Upper lobe of left lung (tissue), 4 donors: ENCODE measurements around the gene TAOK1.

ENCODE experiments used
- CTCF ChIP-seq, 6 experiments: fragments of 450-650 bp in 4 of 6; fragments of 200-600 bp in 2 of 6; sonication (generic) in 2 of 6; IDR thresholded peaks; one replicate each; pipeline ENCODE4 v1.5.1; 2016 to 2019; ENCODE audit warnings: antibody characterized with exemption in 6 of 6
- POLR2AphosphoS5 ChIP-seq, 2 donors: sonication (generic); formaldehyde crosslinking; IDR thresholded peaks; one replicate each; pipeline ENCODE4 v1.5.1; 2017; ENCODE audit warnings: antibody characterized with exemption in 2 of 2

GRCh38 chr17:29587591-29587990 lies 197.4 kb downstream of the TAOK1 start:
- TF ChIP-seq POLR2AphosphoS5 (IDR thresholded peaks at IDR 0.05) (no peak), CTCF (IDR thresholded peaks at IDR 0.05) (no peak)
